Esophagus muscularis mucosa (tissue), 2 donors: Measurements from ENCODE around the gene ADISSP.

Experiments
- POLR2A ChIP-seq: fragments of 450-650 bp; IDR thresholded peaks from one replicate; pipeline ENCODE4 v1.6.1; 2017; ENCODE audit warnings: antibody characterized with exemption, moderate library complexity, mild to moderate bottlenecking, low read depth
- POLR2AphosphoS5 ChIP-seq, 2 donors: sonication (generic); formaldehyde crosslinking; IDR thresholded peaks; one replicate each; pipeline ENCODE4 v1.6.1; 2017; ENCODE audit warnings: antibody characterized with exemption in 2 of 2

- TF ChIP-seq POLR2A, result no peak
- TF ChIP-seq POLR2AphosphoS5 (IDR thresholded peaks at IDR 0.05), result no peak
Observed at GRCh38 chr20:3733119-3733995, 34.2 kb downstream of the ADISSP start.
